ENCODE data around the gene C10orf95.

The C10orf95 gene

DNA sequence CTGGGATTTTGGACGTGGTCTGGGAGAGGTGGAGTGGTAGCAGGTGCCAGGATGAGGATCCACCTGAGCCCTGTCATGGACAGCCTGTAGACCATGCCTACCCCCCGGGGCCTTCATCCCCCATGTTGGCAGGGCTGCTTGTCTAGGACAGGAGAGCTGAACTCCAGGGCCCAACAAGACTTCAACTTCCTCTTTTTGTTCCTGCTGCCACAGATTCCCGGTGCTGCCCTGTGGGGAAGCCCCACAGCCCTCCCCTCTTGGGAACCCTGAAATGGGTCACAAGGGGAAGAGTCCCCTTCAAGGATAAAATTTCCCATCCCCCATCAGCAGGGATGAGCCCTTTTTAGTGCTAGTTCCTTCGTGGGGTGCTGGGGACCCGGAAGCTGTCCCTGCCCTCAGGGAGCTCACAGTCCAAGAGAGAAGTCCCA lies 17.7 kb downstream of the C10orf95 start:
- DNase-seq = no peak

DNA sequence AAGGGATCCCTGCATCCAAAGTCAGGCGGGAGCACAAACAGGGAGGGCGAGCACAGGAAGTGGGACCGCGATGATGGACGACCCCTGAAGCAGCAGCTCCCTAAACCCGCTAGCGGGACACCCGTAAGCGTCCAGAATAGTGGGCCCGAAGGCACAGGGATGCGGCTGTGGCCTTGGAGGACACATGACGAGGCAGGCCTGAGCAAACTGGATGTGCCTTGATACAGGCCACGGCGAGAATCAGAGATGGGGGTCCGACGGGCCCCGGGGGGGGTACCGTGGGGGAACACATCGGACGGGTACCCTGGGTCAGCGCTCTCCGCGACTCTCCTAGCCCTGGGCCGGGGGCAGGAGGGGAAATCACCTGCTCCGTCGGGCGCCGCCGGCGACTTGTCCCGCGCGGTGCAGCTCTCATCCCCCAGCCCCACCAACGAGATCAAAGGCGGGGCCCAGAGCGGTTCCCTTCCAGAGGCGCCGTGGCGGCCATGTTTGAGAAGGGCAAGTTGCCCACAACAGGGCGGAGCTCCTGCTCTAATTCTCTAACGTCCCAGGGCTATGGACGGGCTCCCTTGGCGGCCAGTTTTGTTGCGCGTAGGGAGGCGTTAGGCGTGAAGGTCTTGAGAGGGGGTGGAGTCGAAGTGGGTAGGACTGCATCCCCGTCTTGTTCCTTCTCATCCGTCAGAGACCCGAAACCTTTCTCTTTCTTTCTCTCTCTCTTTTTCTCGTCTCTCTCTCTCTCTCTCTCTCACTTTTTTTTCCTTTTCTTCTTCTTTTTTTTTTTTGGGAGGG lies 19.0 kb downstream of the C10orf95 start, which contains the start of gene CUEDC2:
Gene CUEDC2 (minus strand): TSS at position 413 of the 789 bp plus-strand sequence. CDS start 7,386 bp downstream, outside the sequence.
- DNase-seq = peak; percentile 100

DNA sequence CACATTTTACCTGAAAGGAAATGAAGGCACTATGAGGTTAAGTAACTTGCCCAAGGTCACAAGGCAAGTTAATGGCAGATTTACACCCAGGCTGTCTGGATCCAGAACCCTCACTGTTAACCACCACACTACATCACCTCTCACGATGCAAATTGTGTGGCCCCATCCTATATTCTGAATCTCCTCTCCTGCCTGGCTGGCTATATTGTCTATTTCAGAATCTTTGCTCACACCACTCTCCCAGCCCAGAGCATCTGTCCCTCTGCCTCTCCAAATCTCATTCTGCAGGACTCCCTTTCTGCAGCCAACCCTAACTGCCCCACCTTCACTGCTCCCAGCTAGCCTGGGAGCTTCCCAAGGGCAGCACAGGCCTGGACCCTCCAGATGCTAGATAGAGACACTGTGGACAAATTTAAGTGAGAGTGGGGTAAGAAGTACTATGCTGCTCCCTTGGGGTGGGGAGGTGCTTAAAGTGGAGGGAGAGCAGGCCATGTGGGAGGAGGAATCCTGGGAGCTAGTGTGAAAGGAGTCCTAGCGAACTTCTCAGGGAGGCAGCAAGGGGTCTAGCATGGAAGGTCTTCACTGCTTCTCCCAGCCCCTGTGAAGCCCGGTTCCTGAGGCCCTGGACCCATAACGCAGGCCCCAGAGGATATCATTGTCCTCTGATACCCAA lies 19.8 kb downstream of the C10orf95 start:
- no peak for DNase-seq

DNA sequence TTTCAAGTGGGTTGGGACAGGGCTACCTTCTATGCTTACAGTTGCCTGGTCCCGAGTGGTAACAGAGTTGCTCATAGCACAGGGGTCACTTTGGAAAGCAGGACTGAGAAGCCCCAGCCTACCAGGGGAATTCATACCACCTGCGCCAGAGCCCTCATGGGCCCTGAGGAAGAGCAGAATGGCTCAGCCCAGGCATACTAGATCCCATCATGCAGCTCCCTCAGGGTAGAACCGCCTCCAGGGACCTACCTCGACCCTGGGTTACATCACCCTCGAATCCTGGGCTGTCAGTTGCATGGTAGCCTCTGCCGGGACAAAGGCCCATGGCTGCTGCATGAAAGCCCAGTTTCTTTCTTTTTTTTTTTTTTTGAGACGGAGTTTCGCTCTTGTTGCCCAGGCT lies 21.9 kb downstream of the C10orf95 start:
- DNase-seq = no peak

DNA sequence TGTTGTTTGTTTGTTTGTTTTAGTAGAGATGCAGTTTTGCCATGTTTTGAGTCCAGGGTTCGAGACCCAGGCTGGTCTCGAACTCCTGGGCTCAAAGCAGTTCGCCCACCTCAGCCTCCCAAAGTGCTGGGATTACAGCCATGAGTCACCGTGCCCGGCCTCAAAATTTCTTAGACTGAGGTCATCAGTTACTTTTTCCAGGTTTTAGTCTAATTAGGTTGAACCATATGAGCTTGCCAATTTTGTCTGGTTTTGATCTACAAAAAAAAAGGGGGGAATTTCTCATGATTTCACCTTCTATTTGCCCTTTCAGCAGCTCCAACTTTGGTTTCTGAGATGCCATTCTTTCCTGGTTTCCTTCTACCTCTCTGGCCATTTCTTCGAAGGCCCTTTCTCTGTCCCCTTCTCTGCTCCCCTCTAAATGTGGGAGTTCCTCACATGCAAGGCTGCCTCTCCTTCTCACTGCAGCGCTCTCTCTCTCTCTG lies 24.5 kb downstream of the C10orf95 start:
- DNase-seq = no peak

DNA sequence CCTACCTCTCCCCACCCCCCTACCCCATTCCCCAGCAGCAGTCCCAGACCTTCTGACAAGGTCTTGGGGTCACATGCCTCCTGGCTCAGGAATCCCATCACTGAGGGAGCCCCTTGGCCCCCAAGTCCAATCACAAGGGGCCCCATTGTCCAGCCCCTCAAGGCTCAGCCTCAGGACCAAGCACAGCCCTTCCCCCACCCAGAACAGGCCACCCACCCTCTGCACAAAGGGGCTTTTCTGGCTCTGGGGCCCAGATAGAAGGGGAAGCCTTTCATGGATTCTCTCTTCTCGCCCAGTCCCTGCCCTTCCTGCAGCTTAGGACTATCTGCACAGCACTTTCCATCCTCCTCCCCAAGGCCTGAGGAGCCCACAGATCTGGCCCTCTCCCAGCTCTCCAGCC lies 25.9 kb downstream of the C10orf95 start:
- DNase-seq = no peak

DNA sequence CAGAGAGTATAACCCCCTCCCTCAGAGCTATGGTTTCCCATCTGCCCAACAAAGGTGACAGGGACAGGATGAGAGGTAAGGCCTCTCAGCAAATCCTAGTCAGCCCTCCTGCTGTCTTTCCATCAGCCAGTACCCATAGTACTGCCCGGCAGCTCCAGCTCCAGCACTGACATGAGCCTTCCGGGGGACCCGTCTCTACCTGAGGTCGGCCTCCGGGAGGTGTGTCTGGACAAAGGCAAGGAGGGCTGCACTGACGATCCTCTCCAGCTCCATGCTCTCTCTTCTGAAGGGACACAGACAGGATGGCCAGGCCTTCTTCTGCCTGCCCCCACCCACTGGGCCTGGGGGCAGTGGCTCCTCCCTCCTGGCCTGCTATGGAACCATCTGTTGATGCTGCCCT lies 26.4 kb downstream of the C10orf95 start:
- DNase-seq = no peak

DNA sequence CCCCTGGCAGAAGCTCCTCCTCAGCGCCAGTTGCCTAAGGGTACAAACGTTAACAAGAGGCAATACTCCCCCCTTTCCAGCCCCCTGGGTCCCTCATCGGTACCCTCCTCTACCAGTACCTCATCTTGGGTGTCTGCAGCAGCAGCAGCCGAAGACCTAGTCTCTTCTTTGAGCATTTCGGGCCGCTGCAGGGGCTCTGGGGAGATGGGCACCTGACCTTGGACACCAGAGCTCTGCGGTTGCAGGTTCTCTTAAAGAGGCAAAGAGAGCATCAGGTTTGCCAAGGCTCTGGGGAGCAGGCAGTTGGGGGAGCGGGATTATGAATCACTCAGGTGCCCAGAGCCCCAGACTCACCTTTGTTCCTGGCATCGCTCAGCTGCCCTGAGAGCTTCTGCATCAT lies 27.2 kb downstream of the C10orf95 start:
- no peak for DNase-seq

DNA sequence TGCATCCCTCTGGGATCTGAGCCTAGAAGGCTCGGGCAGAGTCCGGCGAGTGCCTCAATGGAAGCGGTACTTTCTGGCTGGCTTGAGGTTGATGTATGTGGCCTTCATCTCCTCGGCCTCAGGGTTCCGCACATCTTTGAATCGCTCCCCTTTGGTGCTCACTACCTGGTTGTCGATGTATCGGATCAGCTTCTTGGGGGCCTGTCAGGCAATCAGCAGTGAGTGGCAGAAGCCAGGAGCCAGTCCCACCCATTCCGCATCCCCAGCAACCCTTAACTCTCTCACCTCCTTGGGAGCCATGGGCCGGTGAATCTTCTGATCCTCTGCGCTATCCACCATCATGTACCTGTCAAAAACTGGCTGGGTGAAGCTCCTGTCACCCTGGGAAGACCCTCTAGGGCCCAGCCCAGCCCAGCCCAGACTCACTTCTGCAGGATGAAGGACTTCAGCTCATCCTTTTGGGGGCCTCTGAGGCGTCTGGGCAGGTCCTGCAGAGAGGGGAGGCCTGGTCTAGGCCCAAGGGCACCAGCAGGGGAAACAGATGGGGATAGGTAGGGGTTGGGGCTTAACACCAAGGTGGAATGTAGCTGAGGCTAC lies 27.9 kb downstream of the C10orf95 start:
- no peak for DNase-seq

DNA sequence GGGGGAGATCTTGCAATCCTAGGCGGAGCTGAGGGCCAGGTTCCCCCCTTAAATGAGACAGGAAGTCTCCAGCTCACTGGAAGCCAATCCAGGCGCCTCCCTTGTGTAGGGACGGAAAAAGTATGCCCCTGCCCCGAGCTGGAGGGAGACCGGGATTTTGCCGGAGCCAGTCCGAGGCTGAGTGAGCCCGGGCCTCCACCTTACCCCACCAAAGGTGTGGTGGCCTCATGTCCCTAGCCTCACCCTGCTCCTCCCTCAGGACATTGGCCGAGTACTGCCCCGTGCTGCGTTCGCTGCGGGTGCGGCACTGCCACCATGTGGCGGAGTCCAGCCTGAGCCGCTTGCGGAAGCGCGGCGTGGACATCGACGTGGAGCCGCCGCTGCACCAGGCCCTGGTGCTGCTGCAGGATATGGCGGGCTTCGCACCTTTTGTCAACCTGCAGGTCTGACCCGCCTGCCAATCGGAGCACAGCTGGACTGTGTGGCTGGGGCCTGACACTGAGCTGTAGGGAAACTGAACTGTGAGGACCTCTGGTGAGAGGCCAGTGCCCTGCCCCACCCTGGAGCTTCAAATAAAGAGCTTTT lies 28.7 kb downstream of the C10orf95 start:
- DNase-seq = peak; percentile 75

DNA sequence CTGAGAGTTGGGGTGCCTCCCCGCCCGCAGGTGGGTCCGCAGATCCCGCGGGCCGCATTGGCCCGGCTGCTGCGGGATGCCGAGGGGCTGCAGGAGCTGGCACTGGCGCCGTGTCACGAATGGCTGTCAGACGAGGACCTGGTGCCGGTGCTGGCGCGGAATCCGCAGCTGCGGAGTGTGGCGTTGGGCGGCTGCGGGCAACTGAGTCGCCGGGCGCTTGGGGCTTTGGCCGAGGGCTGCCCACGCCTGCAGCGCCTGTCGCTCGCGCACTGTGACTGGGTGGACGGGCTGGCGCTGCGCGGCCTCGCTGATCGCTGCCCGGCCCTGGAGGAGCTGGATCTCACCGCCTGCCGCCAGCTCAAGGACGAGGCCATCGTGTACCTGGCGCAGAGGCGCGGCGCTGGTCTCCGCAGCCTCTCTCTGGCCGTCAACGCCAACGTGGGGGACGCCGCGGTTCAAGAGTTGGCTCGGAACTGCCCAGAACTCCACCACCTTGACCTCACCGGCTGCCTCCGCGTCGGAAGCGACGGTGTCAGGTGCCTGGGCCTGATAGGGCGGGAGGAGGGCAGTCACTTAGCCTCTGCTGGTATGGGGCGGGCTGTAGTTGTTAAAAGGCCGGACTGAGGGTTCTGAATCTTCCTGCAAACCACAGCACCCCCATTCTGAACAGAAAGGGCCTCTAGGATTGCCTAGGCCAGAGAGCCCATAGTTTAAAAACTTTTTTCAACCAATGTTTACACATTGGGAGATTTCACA lies 29.4 kb downstream of the C10orf95 start:
- peak; percentile 45 for DNase-seq

DNA sequence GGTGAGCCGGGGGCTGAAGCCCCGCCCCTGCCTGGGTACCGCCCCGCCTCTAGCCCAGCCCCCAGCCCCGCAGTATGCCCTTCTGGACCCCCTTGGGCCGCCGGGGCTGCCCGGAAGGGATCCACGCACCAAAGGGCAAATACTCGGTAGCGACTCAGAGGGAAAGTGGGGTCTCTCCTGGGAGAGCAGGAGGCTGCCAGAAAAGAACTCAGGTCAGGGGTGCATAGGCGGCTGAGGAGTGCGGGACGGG lies 29.9 kb downstream of the C10orf95 start:
- DNase-seq = no peak

DNA sequence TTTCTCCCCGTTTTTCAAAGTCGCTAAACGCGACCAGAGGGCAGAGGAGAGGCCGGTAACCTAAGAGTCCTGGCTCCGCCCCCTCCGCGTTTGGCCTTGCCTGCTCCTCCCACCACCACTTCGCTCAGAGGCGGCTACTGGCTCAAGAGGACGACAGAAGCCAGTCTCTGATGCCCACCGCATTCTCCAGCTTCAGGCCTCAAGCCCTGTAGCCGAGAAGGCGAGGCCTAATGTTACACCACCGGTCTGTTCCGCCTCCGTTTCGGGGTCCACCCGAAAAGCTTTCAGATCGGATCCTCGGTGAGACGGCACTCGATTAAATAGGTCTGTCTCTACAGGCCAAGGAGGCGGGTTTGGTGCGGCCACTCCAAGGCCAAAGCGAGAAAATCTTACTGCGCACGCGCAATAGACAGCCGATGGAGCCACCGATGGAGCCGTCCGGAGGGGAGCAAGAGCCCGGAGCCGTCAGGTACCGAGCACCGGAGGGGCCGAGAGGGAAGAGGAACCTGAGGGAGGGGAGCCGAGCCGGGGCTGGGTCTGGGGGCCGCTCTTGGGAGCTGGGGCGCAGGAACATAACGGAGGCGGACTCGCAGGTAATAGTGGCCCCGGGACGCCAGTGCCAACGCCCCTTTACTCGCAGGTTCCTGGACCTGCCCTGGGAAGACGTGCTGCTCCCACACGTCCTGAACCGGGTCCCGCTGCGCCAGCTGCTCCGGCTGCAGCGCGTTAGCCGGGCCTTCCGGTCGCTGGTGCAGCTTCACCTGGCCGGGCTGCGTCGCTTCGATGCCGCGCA lies 30.4 kb downstream of the C10orf95 start, which contains the start of gene FBXL15:
Gene FBXL15 (plus strand): TSS at position 123 of the 793 bp plus-strand sequence. CDS start 294 bp downstream, at position 417.
- DNase-seq = peak; percentile 99

DNA sequence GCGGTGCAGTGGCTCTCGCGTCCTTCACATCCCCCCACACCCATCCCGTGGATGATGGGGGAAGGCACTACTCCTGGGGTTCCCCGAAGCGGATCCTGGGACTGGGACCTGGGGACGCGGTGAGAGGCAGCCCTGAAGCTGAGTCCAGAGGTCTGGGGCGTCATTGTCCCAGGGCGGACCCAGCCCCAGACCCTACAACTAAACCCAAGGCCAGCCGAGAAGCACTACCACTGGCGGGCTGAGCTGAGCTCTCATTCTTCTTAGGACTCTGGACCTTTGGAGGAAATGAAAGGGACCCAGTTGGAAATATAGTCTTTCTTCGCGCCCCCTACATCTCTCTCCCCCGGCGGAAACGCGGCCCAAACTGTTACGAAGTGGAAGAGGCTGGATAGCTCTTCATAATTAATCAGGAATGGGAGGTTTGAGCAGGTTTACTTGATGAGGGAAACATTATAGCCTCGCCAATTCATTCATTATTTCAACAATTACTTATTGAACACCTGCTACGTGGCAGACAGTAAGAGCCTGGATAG lies 31.1 kb downstream of the C10orf95 start:
- peak; percentile 35 for DNase-seq

DNA sequence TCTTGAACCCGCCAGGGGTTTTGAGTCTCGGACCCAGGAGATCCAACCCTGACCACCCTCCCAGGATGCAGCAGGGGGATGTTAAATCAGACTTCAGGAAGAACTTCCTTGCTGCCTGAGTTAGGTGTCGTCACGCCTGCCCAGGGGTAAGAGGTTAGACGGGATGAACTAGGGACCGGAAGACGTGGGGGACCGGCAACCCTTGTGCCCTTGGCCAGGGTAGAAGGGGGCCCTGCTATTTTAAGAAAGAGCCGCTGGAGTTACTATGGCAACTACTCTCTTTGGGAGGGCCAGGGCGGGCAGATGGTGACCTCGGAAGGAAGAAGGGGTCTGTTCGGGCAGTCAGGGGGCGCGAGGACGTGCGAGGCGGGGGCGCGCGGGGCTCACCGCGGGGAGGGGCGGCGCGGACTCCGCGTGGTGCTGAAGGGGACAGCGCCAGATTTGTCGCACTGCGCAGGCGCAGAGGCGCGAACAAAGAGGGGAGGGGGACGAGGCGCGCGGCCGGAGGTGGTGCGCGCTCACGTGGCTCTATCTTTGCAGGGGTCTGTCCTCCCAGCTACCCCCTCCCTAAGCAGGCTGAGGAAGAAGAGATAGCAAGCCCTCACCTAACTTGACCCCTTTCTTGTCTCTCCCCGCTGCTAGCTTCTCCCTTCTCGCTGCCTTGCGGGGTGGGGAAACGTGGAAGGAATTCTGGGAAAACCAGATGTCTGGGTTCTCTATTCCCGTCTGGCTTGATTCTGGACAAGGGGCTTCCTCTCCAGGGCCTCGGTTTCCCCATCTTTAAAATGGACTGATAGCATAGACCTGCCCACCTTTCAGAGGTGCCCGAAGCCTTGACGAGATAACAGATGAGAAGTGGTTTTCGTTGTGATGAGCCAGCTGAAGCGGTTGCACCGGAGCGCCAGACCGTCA lies 31.8 kb downstream of the C10orf95 start:
- DNase-seq = peak; percentile 85

DNA sequence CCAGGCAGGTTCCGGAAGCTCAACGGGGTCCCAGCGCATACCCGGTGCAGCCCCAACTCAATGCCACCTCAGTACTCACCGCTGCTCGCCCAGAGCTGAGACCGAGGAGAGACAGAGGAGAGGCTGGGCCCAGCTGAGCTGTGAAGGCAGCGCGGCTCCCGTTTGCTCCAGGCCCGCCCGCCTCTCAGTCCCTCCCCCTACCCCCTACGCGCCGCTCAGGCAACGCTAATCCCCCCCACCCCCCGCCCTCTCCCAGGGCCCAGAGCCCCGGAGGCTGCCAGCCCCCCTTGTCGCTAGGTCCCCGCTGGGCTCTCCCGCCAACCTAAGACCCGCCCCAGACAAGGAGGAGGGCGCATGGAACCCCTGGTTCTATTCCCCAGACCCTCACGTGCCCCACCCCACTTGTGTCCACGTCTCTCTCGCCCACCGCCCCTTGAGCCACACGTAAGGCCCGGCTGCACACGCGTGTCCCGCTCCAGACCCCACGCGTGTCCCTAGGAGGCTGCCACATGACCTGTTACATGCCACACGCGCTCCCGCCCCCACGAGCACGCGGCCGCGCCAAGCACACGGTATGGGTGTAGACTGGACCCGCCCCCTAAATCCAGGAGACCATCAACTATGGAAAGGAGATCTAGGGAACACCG lies 32.6 kb downstream of the C10orf95 start, which contains the start of gene PSD:
Gene PSD (minus strand): TSS at position 164 of the 647 bp plus-strand sequence. CDS start 1,747 bp downstream, outside the sequence.
- no peak for DNase-seq

DNA sequence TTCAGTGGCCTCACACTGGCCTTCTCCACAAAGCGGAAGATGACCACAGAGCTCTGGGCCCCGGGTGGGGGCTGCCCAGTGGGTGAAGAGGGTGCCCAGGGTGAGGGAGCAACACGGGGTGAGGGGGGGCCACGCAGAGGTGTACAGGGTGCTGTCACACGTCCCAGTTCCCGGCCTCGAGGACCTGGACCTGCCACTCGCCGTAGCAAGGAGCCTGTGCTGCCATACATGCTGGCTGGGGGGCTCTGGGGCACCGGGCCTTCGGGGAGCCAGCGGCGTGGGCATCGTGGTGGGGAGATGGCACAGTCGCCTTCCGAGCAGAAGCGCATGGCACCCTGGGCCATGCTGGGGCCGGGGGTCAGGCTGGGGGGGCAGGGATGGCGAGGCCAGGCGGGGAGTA lies 34.6 kb downstream of the C10orf95 start:
- DNase-seq = no peak

DNA sequence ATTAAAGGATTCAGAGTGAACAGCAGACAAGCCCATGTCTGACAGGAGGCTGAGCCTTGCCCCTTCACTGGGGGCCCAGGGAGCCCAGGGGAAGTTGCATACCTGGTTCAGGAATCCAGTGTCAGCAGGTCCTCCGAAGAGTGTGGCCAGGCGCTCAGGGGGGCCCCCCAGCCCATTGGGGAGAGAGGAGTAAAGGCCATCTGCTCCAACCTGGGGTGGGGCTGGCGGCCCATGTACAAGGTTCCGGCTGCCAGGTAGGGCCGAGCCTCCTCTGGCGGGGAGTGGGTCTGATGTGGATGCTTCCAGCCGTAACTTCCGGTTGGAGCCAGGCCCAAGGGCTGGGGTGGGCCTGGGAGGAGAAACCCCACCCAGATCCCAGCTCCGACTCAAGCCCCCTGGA lies 35.1 kb downstream of the C10orf95 start:
- no peak for DNase-seq

DNA sequence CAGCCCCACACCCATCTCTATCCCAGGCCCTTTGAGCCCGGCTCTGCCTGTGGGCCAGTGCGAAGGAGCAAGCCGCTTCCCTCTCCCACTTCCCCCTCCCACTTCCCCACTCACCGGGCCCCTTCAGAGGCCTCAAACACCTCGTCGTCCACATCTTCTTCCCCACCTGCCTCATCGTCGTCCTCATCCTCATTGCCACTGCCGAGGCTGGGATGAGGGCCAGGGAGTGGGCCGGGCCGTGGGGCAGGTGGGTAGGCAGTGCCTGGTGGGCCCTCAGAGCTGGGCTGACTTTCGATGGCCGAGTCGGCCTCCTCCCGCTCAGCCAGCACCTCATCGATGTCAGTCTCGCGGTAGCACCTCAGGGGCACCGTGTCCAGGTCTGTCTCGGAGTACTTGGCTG lies 36.6 kb downstream of the C10orf95 start:
- no peak for DNase-seq
